Activated naive CD8-positive, alpha-beta T cell treated with anti-CD3 and anti-CD28 coated beads, Interleukin-2, amount 10 ng/mL, durations not matched to agents 7 days and 5 days (primary cell): ENCODE measurements around the gene PNMA8C. TPM values are rescaled to one million over a fixed set of nuclear protein-coding genes. Genes with fewer than 3 reads are reported as not detected.

ENCODE experiments used
- ATAC-seq: fragments of 150-1000 bp; cut with Tn5 transposase; one replicate; pipeline ENCODE4 v1.10.0; 2021; ENCODE audit warnings: low read depth, moderate library complexity
- POLR2A ChIA-PET: fragments of 350-600 bp; sonication (Branson Sonifier 250); formaldehyde crosslinking; loops from one replicate; lab custom pipeline; 2021; ENCODE audit warnings: antibody characterized with exemption; lab: Charles Lee
- DNase-seq: peaks from one replicate; pipeline ENCODE4 v3.0.0; 2021
- H3K27ac Mint-ChIP-seq: one replicate; pipeline ENCODE4 v1.8.0; 2022; ENCODE audit warnings: mild to moderate bottlenecking, mixed read lengths
- H3K27me3 Mint-ChIP-seq: one replicate; pipeline ENCODE4 v1.8.0; 2022; ENCODE audit warnings: mild to moderate bottlenecking, moderate library complexity, mixed read lengths
- H3K36me3 Mint-ChIP-seq: one replicate; pipeline ENCODE4 v1.8.0; 2021; ENCODE audit warnings: mild to moderate bottlenecking, mixed read lengths
- H3K4me1 Mint-ChIP-seq: one replicate; pipeline ENCODE4 v1.8.0; 2021; ENCODE audit warnings: mixed read lengths
- H3K4me3 Mint-ChIP-seq: one replicate; pipeline ENCODE4 v1.8.0; 2022; ENCODE audit warnings: mild to moderate bottlenecking, moderate library complexity, mixed read lengths
- H3K9me3 Mint-ChIP-seq: one replicate; pipeline ENCODE4 v1.8.0; 2021; ENCODE audit warnings: mixed read lengths
- total RNA-seq, 2 experiments: library from RNA; stranded (reverse); gene quantifications; one replicate each; pipeline ENCODE4 v1.2.3, GENCODE V29; 2021

The PNMA8C gene
- total RNA-seq, 2 experiments from 2014 or later: 0.11 TPM; not detected in 1

DNA sequence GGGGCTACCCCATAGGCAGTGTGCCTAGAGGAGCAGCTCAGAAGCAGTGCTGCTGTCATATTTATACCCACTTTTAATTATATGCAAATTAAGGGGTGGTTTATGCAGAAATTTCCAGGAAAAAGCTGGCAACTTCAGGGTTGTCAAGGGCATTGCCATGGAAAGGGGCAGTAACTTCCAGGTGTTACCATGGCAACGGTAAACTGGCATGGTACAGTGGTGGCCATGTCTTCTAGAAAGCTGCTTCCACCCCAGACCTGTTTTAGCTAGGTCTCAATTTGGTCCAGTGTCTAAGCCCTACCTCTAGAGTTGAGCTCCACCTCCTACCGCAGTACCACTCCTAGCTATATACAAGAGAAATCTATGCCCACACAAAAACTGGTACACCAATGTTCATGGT is 31.3 kb upstream of the PNMA8C start:
- Mint-ChIP-seq H3K4me1 (no peaks in the 10 kb centered on the region), H3K36me3 (no peaks in the 10 kb centered on the region), H3K4me3 (no peak overlapping the region), H3K27ac (no peak overlapping the region), H3K9me3 (no peaks in the 10 kb centered on the region), H3K27me3 (peaks cover 10% of the 10 kb centered on the region)
- POLR2A ChIA-PET: no interaction called here
- DNase-seq (no peak), ATAC-seq (no peak)

DNA sequence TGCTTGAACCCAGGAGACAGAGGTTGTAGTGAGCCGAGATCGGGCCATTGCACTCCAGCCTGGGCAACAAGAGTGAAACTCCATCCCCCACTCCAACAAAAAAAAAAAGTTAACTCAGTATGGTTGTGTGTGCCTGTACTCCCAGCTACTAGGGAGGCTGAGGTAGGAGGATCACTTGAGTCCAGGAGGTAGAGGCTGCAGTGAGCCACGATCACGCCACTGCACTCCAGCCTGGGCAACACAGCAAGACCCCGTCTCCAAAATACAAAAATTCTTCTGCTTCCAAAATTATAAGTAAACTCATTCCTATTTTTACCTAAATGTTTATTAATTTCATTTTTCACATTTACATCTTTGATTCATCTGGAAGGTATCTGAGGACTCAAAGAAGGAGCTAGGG is 28.2 kb upstream of the PNMA8C start:
- POLR2A ChIA-PET: interaction anchor here (0.6 kb wide), 1 partner anchor 42 kb away, joined by 3 read pairs; no protein-coding TSS in a partner anchor
- DNase-seq (no peak), ATAC-seq (no peak)
- Mint-ChIP-seq H3K27ac (no peak overlapping the region), H3K27me3 (peaks cover 19% of the 10 kb centered on the region), H3K36me3 (no peaks in the 10 kb centered on the region), H3K9me3 (no peaks in the 10 kb centered on the region), H3K4me3 (no peak overlapping the region), H3K4me1 (no peaks in the 10 kb centered on the region)

DNA sequence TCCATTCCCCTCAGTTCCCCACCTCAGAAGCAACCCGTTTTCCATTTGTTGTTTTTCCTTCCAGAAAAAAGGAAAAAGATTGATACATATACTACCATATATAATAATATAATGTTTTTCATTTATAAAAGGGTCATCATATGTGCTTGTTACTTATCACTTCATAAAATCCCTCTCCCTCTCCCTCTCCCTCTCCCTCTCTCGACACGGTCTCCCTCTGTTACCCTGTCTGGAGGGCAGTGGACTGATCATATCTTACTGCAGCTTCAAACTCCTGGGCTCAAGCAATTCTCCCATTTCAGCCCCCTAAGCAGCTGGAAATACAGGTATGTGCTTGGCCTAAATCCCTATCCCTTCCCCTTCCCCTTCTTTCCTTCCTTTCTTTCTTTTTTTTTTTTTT is 25.5 kb upstream of the PNMA8C start:
- ATAC-seq: no peak
- H3K4me3 Mint-ChIP-seq: no peak overlapping the region
- H3K27ac Mint-ChIP-seq: no peak overlapping the region
- POLR2A ChIA-PET: no interaction called here
- H3K4me1 Mint-ChIP-seq: no peaks in the 10 kb centered on the region
- H3K27me3 Mint-ChIP-seq: peaks cover 21% of the 10 kb centered on the region
- peaks cover 2% of the 10 kb centered on the region for H3K9me3 Mint-ChIP-seq
- no peaks in the 10 kb centered on the region for H3K36me3 Mint-ChIP-seq
- no peak for DNase-seq

DNA sequence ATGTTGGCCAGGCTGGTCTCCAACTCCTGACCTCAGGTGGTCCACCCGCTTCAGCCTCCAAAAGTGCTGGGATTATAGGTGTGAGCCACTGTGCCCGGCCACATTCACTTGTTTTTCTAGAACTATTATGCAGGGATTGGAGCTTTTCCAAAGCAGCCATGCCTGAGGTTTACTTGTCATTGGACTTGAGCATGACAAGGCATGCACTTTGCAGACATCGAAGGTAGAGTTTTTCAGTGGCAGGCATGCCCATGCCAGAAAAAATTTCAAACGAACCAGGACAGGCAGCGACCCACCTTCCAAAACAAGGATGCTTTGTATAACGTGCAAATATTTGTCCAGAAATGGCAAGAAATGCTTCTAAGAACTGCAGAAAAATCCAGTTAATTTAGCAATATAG is 24.9 kb upstream of the PNMA8C start:
- POLR2A ChIA-PET: no interaction called here
- peaks cover 21% of the 10 kb centered on the region for H3K27me3 Mint-ChIP-seq
- ATAC-seq (no peak), DNase-seq (no peak)
- H3K9me3 Mint-ChIP-seq: peaks cover 3% of the 10 kb centered on the region
- no peaks in the 10 kb centered on the region for H3K36me3 Mint-ChIP-seq
- no peaks in the 10 kb centered on the region for H3K4me1 Mint-ChIP-seq
- H3K27ac Mint-ChIP-seq: no peak overlapping the region
- no peak overlapping the region for H3K4me3 Mint-ChIP-seq

DNA sequence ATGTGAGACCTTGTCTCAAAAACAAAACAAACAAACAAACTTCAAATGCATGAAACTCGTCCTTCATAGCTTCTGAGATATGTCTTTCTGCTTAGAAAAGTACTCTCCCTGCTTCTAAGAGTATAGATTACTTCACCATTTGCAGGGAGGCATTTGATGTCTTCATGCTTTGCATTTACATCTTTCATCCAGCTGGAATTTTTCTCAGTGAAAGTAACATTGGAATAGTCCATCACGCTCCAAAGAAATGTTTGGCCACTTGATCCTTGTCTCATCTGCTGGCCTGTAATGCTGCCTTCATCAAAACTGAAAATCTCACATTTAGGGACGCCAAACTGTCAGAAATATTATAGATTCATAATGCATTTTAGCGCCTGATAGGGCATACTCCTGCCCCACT is 23.4 kb upstream of the PNMA8C start:
- DNase-seq (no peak), ATAC-seq (no peak)
- Mint-ChIP-seq H3K27me3 (peaks cover 24% of the 10 kb centered on the region), H3K36me3 (no peaks in the 10 kb centered on the region), H3K27ac (no peak overlapping the region), H3K4me3 (no peak overlapping the region), H3K4me1 (no peaks in the 10 kb centered on the region), H3K9me3 (peaks cover 3% of the 10 kb centered on the region)
- POLR2A ChIA-PET: no interaction called here

DNA sequence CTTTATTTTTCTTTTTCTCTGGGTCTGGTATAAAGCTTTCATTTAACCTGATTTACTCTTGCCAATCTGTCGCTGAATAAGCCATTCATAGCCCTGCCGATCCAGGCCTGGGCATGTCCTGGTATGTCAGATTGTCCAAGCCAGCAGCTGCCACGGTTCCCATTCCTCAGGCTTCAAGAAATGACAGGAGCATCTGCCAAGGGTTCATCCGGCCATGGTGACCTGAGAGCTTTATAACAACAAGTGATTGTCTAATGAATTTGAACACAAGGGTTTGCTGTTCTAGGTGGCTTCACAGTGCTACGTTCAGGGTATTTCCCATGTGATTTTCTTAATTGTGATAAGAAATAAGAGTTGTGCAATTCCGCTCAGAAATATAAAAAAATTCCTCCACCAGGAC is 22.6 kb upstream of the PNMA8C start:
- DNase-seq (no peak), ATAC-seq (no peak)
- Mint-ChIP-seq H3K9me3 (peaks cover 3% of the 10 kb centered on the region), H3K27me3 (peaks cover 23% of the 10 kb centered on the region), H3K4me3 (no peak overlapping the region), H3K4me1 (no peaks in the 10 kb centered on the region), H3K36me3 (no peaks in the 10 kb centered on the region), H3K27ac (no peak overlapping the region)
- POLR2A ChIA-PET: interaction anchor here (0.7 kb wide), 1 partner anchor 288 kb away, joined by 3 read pairs; no protein-coding TSS in a partner anchor

DNA sequence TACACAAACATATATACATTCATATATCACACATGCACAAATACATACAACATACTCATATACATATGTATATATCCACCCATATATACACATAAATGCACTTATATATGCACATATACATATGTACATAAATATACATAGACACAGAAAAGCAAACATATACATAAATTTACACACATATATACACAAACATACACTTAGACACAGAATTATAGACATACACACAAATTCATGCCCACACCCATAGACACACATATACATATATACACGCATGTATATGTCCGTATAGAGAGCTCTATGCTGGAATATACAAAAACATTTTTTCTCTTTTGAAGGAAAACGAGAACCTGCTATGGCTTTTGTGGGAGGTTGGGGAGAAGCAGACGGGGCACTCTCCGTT is 22.0 kb upstream of the PNMA8C start:
- Mint-ChIP-seq H3K27me3 (peaks cover 25% of the 10 kb centered on the region), H3K9me3 (peaks cover 3% of the 10 kb centered on the region), H3K4me3 (no peak overlapping the region), H3K4me1 (no peaks in the 10 kb centered on the region), H3K36me3 (no peaks in the 10 kb centered on the region), H3K27ac (no peak overlapping the region)
- DNase-seq (no peak), ATAC-seq (no peak)
- POLR2A ChIA-PET: no interaction called here

DNA sequence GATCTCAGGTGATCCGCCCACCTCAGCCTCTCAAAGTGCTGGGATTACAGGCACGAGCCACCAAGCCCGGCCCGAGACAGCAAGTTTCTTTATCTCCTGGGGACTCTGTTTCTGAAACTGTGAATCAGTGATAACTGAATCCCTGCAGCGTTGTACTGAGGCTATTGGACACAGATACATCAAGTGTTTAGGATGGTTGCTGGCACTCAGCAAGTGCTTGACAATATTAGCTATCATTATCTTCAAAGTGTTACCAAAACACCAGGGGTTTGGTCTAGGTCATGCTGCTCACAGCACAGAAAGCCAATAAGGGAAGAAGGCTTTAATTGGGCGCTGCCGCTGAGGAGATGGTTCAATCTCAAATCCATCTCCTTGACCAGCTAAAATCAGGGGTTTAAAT is 20.5 kb upstream of the PNMA8C start:
- DNase-seq (no peak), ATAC-seq (no peak)
- Mint-ChIP-seq H3K9me3 (peaks cover 3% of the 10 kb centered on the region), H3K4me1 (no peaks in the 10 kb centered on the region), H3K36me3 (no peaks in the 10 kb centered on the region), H3K27ac (no peak overlapping the region), H3K27me3 (peaks cover 19% of the 10 kb centered on the region), H3K4me3 (no peak overlapping the region)
- POLR2A ChIA-PET: no interaction called here

DNA sequence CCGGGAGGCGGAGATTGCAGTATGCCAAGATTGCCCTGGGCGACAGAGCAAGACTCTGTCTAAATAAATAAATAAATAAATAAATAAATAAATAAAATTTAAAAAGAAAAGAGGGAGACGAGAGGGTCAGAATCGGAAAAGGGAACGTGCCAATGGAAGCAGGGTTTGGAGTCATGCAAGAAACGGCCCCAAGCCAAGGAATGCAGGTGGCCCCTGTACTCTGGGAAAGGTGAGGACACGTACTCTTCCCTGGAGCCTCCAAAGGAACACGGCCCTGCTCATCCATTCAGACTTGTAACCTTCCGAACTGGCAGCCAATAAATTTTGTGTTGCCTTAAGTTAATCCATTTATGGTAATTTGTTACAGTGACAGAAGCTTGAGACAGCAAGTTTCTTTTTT is 19.9 kb upstream of the PNMA8C start:
- DNase-seq: no peak
- H3K4me1 Mint-ChIP-seq: no peaks in the 10 kb centered on the region
- no peak overlapping the region for H3K4me3 Mint-ChIP-seq
- ATAC-seq: no peak
- POLR2A ChIA-PET: no interaction called here
- no peak overlapping the region for H3K27ac Mint-ChIP-seq
- peaks cover 19% of the 10 kb centered on the region for H3K27me3 Mint-ChIP-seq
- H3K9me3 Mint-ChIP-seq: peaks cover 3% of the 10 kb centered on the region
- H3K36me3 Mint-ChIP-seq: no peaks in the 10 kb centered on the region

DNA sequence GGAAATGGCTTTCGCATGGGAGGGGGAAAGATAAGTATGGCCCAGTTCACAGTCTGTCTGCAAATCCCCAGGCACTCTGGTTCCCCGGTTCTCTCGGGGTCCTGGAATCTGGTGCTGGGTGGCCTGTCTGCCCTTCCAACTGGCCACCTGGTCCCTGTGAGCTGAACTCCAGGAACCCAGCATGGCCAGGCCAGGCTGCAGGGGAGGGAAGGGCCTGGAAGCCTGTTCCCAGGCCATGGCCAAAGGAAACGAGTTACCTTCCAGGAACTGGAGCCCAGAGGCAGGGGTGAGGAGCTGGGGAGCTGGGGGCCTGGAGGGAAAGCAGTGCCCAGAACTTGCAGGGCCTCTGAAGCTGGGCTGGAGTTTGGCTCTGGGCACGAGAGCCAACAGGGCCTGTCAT is 19.1 kb upstream of the PNMA8C start:
- Mint-ChIP-seq H3K4me1 (peaks cover 4% of the 10 kb centered on the region), H3K27ac (no peak overlapping the region), H3K4me3 (no peak overlapping the region), H3K27me3 (peaks cover 17% of the 10 kb centered on the region), H3K9me3 (peaks cover 3% of the 10 kb centered on the region), H3K36me3 (no peaks in the 10 kb centered on the region)
- ATAC-seq: no peak
- POLR2A ChIA-PET: no interaction called here
- DNase-seq: no peak

DNA sequence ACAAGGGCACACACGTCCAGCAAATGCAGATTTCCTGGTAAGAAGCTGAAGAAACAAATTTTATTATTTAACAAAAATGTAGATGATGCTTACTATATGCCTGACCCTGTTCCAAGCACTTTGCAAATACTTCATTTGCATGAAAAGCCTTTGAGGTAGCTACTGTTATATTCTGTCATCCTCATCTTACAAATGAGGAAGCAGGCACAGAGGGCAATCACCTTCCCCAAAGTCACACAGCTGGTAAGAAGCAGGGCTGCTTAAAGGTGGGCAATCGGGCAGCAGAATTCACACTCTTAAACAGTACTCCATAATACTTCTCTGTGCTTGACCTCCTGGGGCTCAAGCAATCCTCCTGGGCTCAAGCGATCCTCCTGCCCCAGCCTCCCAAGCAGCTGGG is 18.3 kb upstream of the PNMA8C start:
- Mint-ChIP-seq H3K9me3 (peaks cover 3% of the 10 kb centered on the region), H3K4me3 (no peak overlapping the region), H3K27ac (no peak overlapping the region)

DNA sequence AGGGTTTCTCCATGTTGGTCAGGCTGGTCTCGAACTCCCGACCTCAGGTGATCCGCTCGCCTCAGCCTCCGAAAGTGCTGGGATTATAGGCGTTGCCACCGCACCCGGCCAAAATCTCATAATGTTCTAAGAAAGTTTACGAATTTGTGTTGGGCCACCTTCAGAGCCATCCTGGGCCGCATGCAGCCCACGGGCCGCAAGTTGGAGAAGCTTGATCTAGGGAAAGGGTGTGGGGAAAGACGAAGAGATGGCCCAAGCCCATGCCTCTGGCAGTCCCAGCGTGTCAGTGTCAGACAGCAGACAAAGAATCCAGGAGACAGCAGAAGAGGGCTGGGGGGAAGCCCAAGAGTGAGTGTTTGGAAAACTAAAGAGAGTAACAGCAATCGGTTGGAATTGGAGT is 17.3 kb upstream of the PNMA8C start:
- ATAC-seq: no peak
- Mint-ChIP-seq H3K36me3 (no peaks in the 10 kb centered on the region), H3K27me3 (peaks cover 11% of the 10 kb centered on the region), H3K9me3 (peaks cover 3% of the 10 kb centered on the region), H3K4me3 (no peak overlapping the region), H3K27ac (no peak overlapping the region), H3K4me1 (peaks cover 4% of the 10 kb centered on the region)
- no peak for DNase-seq
- POLR2A ChIA-PET: no interaction called here

More for the DNA sequence above, 18.3 kb upstream of the PNMA8C start:
- DNase-seq (no peak), ATAC-seq (no peak)
- Mint-ChIP-seq H3K36me3 (no peaks in the 10 kb centered on the region), H3K27me3 (peaks cover 14% of the 10 kb centered on the region), H3K4me1 (peaks cover 4% of the 10 kb centered on the region)
- POLR2A ChIA-PET: no interaction called here

DNA sequence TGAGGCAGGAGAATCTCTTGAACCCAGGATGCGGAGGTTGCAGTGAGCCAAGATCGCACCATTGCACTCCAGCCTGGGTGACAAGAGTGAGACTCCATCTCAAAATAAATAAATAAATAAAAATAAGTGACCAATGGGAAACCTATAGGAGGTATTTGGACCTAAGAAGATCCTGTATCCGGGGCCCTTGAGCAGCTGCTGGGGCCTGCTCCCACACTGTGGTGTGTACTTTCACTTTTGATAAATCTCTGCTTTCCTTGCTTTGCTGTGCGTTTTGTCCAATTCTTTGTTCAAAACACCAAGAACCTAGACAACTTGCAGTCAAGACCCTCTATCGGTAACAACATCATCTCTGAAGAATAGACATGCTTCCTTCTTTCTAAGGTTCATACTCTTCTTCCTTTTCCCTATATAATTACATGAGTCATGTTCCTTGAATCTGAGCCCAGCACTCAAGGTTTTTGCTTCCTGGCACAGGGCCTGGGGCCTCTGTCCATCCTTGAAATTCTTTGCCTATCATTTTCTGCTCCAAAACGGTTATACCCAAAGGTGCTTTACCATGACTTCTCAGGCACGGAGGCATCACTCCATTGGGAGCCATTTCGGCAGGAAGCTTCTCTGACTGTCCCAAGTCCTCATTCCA is 14.2 kb upstream of the PNMA8C start:
- DNase-seq (no peak), ATAC-seq (no peak)
- Mint-ChIP-seq H3K9me3 (no peaks in the 10 kb centered on the region), H3K4me1 (peaks cover 4% of the 10 kb centered on the region), H3K4me3 (no peak overlapping the region), H3K27ac (no peak overlapping the region), H3K27me3 (peaks cover 11% of the 10 kb centered on the region), H3K36me3 (no peaks in the 10 kb centered on the region)
- POLR2A ChIA-PET: no interaction called here

DNA sequence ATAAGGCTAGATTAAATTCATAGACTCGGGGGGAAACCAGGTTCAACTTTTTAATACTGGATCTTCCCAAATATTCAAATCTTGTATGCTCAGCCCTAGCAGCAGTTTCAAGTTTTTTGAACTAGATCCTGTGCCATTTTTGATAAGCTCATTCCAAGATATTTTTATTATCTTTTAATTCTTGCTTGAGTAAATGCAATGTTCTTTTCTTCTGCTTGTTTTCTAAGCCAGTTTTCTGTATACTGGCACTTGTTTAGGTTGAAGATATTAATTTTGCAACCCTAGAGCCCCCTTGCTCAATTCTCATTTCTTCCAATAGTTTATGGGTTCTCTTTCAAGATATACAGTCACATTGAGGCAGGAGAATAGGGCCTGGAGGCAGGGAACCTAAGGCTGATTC is 13.1 kb upstream of the PNMA8C start:
- DNase-seq (no peak), ATAC-seq (no peak)
- no peak overlapping the region for H3K27ac Mint-ChIP-seq
- H3K4me3 Mint-ChIP-seq: no peak overlapping the region
- peaks cover 8% of the 10 kb centered on the region for H3K27me3 Mint-ChIP-seq
- H3K36me3 Mint-ChIP-seq: no peaks in the 10 kb centered on the region
- no peaks in the 10 kb centered on the region for H3K9me3 Mint-ChIP-seq
- POLR2A ChIA-PET: no interaction called here
- peaks cover 4% of the 10 kb centered on the region for H3K4me1 Mint-ChIP-seq
